T-helper 2 cell (primary cell): ENCODE results near the gene SULT1B1.
"Not testable (repeated sequence)": the region's sequence is repeated elsewhere in the genome, so short reads cannot be mapped to it uniquely, and the experiment has no call there.

ENCODE experiments used
- DNase-seq, 5 experiments: peaks; one replicate each; pipeline versions ENCODE4 v3.0.0 to v3.0.0-alpha.2; 2012 to 2022
- total RNA-seq, 2 donors: gene quantifications; one replicate each; lab custom pipeline; 2026; lab: John Stamatoyannopoulos, UW

Gene SULT1B1
- total RNA-seq, result 4.7 to 12.5 reads per million in 2 donors

GRCh38 chr4:69760455-69760854 is at the start of gene SULT1B1:
TSS of gene SULT1B1 (minus strand) at chr4:69760620. CDS start at chr4:69755217, 5,403 bp downstream.
- DNase-seq, result peak in 1 of 5 experiments; percentile 93

DNA sequence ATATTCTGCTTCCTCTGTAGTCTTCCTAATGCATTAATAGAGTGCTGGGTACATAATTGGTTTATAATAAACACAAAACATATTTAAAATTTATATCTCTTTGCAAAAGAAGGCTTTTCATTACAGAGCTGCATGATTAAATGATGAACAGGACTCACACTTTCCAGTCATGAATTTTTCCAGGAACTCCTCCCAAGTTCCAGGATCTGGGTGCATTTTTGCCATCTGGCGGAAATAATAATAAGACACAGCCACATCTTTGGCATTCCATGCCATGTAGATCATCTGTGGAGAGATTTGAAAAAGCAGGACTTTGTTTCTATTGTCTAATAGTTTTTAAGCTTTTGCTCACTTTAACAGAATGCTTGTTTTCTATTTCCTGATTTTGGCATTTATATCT is 40.2 kb upstream of the SULT1B1 start:
- no peak for DNase-seq

DNA sequence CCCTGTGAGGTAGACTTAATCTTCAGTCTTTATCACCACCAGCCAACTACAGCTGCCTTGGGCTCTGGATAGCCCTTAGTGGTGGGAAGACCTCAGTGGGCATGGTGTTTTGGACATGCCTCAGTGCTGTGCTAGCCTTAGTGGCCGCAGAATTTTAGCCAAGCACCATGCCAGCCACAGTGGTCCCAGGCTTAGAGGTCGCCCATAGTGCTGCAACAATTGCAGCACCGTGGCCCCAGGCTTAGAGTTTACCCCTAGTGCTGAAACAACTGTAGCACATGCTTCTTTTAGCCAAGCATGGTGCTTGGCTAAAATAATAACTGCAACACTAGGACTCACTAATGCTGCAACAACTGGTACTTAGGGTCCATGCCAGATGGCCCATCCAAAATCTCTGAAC is 38.9 kb upstream of the SULT1B1 start:
- no peak for DNase-seq

DNA sequence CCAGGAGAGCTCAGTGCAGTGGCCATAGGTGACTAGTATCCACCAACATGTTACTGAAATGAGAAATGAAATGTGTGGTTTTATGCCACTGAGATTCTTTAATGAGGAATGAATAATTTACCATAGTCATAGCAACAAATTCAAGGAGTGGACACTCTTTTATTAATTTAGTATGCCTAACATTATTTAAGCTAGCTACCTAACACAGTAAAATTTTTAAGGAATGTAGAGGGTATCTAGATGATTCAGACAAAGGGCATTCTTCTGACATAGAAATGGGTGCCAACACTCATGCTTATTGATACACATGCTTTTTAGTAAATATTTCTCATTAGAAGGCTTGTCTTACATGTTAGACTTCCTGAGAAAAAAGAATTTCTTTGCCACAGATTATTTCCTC is 33.3 kb upstream of the SULT1B1 start:
- DNase-seq, result no peak

DNA sequence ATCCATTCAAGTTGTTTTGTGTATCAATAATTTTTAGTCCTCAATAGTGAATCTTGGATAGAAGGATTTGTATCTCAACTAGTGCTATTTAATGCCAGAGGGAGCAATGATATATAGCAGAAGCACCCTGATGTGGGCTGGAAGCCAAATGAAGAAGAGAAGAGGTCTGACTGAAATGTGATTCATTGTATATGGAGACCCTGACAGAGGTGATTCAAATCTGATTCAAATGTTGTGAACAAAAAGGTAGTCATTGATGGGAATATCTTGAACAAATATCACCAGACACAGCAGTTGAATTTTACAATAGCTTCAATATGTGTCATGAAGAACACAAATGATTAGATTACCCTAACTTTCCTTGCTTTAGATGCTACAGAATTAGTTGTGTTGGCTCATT is 27.5 kb upstream of the SULT1B1 start:
- DNase-seq, result no peak

DNA sequence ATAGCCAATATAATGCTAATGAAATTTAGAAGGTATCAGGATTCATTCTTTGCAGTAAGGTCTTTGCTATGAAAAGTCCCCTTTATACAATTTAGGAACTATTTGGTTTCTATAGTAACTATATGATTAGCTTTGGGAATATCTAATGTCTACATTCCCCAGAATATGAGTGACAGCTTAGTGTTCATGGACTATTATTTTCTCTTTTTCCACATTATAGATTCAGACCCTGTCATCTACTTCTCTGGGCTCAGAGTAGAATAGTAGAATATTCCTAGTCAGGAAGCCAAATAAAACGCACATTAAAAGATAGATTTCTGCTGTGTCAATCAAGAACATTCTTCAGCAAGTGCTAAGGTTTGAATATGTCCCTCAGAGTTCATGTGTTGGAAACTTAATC is 26.1 kb upstream of the SULT1B1 start:
- DNase-seq, result no peak

DNA sequence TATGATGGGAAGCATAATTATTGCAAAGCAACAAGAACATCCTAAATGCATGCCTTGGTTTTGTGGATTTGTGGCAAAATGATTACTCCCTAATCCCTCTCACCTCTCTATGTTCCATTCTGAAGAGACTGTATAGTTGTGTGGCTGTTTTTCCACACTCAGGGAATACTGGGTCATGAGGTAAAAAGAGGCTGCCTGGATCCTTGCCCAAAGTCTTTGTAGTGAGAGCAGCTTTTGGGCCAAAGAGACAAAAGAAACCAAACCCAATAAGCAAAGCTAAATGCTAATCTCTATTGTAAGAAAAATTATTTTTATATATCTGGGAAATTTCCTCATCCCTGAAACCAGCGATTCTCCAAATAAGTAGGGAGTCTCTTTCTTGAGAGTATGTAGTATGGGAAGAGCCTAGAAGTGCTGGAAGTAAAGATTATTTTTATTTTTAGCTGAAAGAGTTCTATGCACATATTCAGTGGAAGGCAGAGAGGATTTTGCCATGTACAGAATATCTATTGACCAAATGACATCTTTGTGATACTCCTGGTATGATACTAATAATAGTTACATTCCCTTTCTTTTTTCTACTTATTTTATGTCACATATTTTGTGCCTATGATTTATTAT is 24.9 kb upstream of the SULT1B1 start:
- no peak for DNase-seq

DNA sequence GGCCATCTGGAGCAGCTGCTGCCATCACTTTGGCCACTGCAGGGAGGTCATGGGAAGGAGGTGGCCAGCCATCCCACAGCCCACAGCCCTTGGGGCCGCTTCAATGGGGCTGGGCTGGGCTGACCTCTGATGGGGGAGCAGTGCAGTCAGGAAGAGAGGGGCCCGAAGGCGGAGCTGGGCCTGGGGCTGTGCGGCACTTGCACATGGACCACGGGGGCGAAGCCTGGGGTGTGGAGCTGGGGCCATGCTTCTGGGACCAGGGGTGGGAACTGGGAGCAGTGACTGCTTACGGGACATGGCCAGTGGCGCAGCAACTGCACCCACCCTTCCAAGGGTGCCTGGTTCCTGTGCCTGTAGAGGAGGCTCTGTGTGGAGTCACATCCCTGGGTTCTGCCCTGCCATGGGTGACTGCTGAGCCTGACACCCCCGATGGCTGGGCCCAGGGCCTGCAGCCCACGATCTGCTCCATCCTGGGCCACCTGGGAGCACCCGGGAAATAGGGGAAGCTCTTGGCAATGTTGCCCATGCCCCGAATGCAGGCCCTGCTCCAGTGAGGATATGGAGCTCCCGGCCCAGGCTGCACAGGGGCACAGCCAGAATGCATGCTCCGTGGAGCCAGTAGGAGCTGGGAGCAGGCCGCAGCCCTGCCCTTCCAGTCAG is 22.4 kb upstream of the SULT1B1 start:
- DNase-seq, result no peak

DNA sequence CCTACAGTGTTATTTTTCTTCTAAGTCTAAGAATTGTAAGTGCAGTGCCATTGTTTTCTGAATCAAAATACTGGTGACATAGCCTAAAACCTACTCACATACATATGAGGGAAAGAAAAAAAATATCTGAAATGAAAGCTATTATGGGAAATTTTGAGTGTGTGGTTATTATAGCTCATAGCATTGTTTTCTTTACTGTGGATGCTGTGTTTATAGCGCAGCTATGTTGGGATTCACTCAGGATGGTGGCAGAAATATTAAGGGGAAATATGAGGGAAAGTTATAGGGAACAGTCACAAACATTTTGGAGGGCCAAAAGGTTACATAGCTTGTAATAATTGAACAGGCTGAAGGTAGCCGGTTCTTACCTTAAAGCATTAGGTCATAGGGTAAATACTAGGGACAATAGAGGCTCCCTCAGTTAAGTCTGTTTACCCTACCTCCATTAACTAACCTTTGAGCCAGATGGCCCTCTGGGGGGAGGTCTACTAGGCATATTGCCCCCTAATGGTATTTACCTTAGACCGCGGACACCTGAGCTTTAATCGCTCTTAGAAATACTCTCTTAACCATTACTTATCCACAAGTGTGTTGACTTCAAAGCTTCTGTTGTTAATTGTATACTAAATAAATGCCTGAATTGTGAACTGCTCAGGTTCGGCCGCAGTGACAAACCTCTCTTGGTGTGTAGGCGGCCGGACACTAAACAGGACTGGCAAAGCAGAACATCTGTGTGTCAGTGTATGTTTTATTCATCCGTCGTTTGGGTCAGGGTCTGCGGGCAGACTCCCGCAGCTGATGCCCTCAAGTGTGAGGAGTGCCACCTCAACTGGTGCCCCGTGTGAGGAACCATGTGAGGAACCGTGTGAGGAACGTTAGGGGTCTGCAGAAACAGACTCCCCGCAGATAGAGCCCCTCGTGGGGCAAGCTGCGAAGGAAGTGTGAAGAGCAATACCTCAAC is 21.3 kb upstream of the SULT1B1 start:
- DNase-seq, result no peak

DNA sequence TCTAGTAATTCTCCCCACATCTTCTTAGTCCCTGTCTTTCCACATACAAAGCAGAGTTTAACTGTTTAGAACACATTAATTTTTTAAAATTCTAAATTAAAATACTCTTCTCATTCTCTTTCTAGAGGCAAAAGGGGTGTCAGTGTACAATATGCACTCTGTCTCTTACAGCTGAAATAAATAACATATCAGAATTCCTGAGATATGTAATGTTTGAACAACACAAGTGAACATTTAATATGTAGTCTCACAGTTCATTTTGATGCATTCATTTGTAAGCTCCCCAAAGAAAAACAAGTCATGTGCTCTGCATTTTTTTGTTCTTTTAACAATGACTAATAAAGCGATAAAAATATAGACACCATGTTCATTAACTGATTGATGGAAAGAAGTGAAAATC is 19.7 kb upstream of the SULT1B1 start:
- no peak for DNase-seq

- no peak for DNase-seq
Observed at GRCh38 chr4:69776696-69777095, 16.3 kb upstream of the SULT1B1 start.

DNA sequence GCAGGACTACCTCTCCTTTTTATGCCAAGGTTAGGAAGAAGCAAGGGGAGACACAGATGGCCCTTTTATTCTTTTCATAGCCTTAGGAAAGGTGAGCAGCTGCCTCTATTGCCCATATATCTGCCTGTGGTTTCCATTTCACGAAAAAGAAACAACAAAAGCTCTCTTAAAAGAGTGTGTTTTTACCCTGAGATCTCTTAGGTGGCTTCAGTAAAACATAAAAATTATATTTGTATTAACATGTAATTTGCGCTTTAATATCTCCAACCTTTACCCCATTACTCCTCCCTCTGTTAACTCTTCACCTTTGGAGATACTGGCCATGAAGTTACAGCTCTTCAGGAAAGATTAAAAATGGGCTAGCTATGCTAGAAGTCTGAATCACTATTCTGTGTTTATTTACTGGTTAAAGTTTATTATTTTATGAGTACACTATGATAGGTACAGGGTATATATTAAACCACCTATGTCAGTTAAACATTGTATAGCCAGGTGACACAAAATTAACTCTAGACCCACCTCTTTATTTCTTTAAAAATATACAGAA is 15.0 kb upstream of the SULT1B1 start:
- no peak for DNase-seq

- DNase-seq, result no peak
Observed at GRCh38 chr4:69773484-69773883, 13.1 kb upstream of the SULT1B1 start.

- DNase-seq, result not testable (repeated sequence)
Observed at GRCh38 chr4:69768554-69768953, 8.1 kb upstream of the SULT1B1 start.

DNA sequence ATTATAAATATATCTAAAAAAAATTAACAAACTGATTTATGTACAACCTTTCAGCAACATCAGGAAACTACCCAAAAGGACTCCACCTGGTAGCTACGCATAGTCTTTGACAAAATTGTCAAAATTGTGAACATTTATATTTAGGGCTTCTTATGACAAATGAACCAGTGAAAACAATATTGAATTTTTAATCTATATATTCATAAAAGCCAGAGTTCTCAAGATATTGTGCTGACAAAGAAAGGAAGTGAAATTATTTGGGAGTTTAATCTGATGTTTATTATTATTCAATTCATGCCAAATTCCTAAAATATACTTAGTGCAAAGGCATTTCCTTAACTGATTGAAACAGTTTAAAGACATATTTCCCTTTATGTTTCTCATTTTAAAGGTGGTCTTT is 5.3 kb upstream of the SULT1B1 start:
- DNase-seq, result no peak

- peak in 1 of 5 experiments; percentile 8 for DNase-seq
Observed at GRCh38 chr4:69764311-69764710, 3.9 kb upstream of the SULT1B1 start.

DNA sequence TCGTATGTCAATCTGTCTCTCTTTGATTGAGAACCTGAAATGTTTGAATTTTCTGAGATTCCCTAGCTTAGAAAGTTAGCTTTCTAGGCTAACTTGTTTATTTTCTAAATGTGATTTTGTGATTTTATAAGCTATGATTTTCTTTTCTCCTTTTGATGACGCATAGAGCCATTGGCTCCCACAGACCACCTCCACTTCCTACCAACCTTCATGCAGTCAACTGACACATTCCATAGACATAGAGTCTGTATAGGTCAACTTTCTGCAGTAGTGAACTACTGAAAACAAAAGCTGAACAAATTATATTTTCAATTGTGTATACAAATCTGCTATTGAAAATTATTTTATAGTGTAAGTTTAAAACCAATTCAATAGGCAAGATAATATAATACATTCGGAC is 2.8 kb upstream of the SULT1B1 start:
- no peak for DNase-seq

DNA sequence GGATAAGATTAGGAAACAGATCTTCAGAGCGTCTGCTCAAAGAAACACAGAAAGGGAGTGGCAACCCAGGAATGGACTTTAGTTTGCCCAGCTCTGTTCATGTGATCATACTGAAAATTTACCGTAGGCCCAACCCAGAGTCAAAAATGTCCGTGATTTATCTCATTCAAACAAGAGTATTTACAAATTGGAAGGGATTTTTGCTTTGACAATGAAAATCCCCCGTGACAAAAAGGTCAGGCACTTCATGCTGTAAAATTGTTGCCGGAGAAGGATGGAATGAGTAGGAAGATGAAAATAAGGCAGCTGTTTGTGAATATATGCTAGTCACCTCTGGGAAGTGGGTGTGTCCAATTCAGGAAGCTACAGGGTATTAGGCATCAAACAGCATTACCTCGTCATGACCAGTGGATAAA is 1.2 kb downstream of the SULT1B1 start:
- peak in 1 of 5 experiments; percentile 1 for DNase-seq

GRCh38 chr4:69757464-69757863 is 3.0 kb downstream of the SULT1B1 start:
- no peak for DNase-seq

DNA sequence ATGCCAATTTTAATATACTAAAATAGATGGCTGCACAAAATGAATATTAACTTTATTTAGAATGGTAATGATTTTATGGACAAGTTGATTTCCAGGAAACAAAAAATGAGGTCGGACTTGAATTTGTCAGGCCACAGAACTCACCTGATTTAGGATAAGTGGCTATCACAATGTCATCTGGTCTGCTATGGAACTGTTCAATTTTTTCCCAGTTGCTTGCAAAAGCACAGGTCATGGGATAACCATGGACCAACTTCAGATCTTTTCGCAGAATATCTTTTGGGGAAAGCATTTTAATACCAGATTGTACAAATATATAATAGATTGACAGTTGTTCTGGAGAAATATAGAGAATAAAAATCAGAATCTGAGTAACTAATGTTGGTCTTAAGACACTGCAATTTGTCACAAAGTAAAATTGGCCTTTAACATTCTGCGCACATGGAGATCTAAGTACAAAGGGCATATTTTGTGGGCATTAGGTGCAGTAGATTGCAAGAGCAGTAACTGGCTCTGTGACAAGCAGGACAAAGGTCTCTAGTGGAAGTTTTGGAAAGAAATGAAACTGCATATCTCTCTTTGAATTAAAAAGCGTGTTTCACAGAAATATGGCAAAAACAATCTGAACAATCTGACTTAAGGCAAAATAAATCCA is 5.4 kb downstream of the SULT1B1 start:
- DNase-seq, result no peak

DNA sequence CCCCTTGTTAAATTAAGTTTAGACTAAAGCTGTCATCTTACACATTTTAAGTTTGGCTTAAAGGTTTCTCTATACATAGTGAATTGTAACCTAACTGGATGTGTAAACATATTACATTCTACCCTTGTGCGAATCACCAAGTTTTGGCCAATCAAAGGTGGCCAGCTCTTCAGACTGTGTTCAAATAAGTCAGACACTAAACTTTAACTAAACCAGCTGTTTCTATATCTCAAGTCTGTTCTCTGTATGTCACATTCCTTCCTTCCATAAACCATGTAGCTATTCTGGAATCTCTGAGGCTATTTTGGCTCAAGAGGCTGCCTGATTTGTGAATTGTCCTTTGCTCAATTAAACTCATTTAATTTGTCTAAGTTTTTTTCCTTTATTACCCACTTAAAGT is 6.7 kb downstream of the SULT1B1 start:
- no peak for DNase-seq

GRCh38 chr4:69750346-69750745 is 10.1 kb downstream of the SULT1B1 start:
- no peak for DNase-seq

DNA sequence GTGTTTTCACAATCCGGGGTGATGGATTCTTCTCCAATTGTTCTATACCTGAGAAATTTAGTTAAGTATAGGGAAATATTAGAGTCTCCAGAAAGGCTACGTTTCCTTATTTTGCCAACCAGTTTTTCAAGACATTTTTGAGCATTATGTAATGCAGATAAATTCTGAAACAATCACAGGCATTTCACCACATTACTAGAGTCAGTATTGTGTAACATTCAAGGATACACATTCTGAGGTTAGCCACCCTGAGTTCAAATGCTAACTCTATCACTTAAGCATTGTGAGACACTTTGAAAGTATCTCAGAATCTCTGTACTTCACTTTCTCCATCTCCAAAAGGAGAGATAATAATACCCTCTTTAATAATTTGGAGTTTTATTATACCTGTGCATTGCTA is 10.6 kb downstream of the SULT1B1 start:
- DNase-seq, result no peak
